Fibroblast of skin of back (primary cell): ENCODE data around the gene TSPAN13.

ENCODE experiments used
- DNase-seq: peaks from one replicate; pipeline ENCODE4 v3.0.0-alpha.2; 2013

The TSPAN13 gene

DNA sequence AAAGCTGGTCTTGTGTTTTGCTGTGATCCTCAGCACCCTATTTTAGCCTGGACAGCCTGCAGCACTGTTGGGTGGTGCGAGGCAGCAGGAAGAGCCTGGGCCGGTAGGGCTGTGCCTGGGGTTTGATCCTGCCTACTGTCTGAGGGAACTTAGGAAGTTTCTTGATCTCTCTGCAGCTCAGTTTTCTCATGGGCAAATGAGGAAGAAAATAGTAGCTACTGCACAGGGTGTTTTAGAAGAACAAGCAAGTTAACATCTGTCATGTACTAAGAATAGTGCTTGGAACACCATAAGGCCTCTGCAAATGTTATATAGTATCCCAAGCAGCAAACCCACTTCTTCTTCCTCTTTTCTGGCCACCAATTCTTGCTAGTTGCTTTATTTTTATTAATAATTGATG, 63.3 kb downstream of the TSPAN13 start:
- no peak for DNase-seq

DNA sequence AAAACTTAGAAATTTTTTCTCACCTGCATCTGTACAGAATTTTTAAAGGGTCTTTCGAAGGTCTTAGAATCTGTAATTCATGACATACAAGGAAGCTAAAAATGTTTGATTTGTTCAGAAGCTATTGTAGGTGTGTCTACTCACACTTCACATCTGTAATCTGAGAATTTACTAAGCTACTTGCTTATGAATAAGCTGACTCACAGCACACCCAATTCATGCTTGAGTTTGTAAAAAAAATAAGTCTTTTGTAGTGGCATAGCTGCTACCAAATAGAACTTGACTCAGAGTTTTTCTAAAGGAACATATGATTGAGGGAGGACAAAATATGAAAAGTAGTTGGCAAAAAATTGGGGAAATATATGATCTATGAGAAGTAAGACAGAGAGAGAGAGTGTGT, 64.0 kb downstream of the TSPAN13 start:
- peak; percentile 61 for DNase-seq

GRCh38 chr7:16818732-16819131, 65.2 kb downstream of the TSPAN13 start:
- DNase-seq, result no peak

DNA sequence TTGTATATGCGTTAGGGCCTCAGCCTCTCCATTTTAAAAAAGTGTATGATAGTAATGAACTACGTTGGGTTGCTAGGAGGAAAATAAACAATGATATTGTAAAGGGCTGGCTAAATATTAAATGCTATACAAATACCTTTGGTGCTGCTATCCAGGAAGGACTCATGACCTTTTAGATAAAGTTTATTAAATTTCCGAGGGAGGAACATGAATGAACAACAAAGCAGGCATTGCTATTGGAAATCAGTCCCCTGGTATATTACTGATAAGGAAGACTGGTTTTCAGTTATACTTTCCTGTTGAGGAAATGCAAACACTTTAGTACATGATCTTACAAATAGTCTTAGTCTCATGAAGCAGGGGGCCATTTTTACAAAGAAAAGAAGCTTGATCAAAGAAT, 68.5 kb downstream of the TSPAN13 start:
- no peak for DNase-seq

GRCh38 chr7:16826060-16826459, 72.5 kb downstream of the TSPAN13 start:
- DNase-seq, result no peak

DNA sequence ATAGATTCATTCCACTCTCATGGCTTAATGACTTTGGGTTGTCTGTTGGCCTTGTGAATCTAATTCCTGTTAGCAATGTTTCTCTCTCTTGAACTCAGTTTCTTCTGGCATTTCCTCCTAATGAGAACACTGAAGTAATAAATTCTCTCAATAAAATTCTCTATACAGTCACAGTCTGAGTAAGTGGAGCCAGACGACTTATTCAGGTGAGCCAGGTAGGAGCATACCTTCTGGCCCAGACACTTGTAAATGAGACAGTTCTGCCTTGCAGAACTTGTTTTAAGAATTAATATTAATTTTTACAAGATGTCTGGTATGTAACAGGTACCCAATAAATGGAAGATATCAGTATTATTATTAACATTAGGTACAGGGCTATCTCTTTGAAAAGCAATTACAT, 79.8 kb downstream of the TSPAN13 start:
- no peak for DNase-seq
